ENCODE results near the gene TNNI2. TPM values are rescaled to one million over a fixed set of nuclear protein-coding genes. Genes with fewer than 3 reads are reported as not detected.

TNNI2 gene
- total RNA-seq, 1 experiment from 2014 or later, result not detected

DNA sequence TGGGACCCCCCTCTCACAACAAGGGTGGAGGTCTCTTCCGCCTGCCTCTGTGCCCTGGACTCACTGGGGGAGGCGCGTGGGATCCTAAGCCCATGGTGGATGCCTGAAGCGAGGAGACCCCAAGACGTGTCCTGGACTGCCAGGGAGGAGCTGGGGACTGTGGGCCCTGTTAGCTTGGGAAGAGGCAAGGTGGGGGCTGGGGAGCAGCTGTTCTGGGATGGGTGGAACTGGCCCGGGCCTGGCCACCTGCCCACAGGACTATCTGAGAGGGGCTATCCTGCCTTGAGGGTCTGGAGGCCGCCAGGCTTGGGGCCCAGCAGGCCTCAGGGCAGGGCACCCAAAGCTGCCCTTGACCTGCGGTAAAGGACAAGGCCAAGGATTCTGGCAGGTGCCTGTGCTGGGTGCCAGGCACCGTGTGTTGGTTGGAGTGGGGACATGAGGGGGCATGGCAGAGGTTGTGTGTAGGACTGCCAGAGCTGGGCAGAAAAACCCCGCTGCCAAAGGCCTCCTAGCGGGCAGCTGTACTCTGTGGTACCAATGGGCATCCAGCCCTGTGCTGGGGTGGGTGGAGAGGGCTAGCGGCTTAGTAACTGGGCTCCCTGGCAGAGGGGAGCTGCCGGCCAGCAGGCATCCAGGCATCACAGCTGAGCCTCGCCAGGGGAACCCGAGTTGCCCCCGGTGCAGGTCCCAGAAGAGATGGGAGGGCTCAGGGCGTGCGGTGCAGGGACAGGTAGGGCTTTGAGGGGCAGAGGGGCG, 14.8 kb downstream of the TNNI2 start:
- Mint-ChIP-seq H3K36me3 (ENCODE audit: insufficient read depth in 1 of 3, low read depth in 3 of 3) (no peaks in the 10 kb centered on the region), H3K9me3 (no peaks in the 10 kb centered on the region), H3K27ac (no peak overlapping the region; a peak in 1 of 7 replicates), H3K4me3 (no peak overlapping the region), H3K4me1 (peaks cover 2 to 3% of the 10 kb centered on the region in 2 experiments; a peak in 2 of 4 replicates), H3K27me3 (ENCODE audit: low read depth) (peaks cover 10% of the 10 kb centered on the region)
- WGBS (ENCODE audit: extremely low coverage, insufficient read length, low lambda C conversion rate), result no CpG with 5 or more reads among the region's 19 CpGs
- no peak overlapping the region for H2AK5ac ChIP-seq (ENCODE audit: insufficient read length, low read length)
- no peak overlapping the region for H2BK15ac ChIP-seq (ENCODE audit: low read depth, low read length)
- no peak overlapping the region for H3K56ac ChIP-seq (ENCODE audit: insufficient read length, low read depth, low read length)
- no peak overlapping the region for H4K5ac ChIP-seq (ENCODE audit: insufficient read length, low read depth, low read length)
- H2BK120ac ChIP-seq (ENCODE audit: low read depth, low read length, poor library complexity, severe bottlenecking), result no peak overlapping the region
- no peak overlapping the region for H4K8ac ChIP-seq (replicated peaks; ENCODE audit: insufficient read length, low read depth, low read length)
- H3K9me3 ChIP-seq (ENCODE audit: control insufficient read depth, low read depth, low read length), result no peaks in the 10 kb centered on the region
- no peak overlapping the region for H4K91ac ChIP-seq (ENCODE audit: insufficient read length, low read depth, low read length)
- DNase-seq, result no peak
- no peaks in the 10 kb centered on the region for H3K79me1 ChIP-seq (ENCODE audit: insufficient read depth, low read depth, low read length, poor library complexity, severe bottlenecking)
- no peak overlapping the region for H3K18ac ChIP-seq (ENCODE audit: insufficient read length, low read depth, low read length)
- H2AFZ ChIP-seq (ENCODE audit: low read length), result no peak overlapping the region
- H3K4ac ChIP-seq (ENCODE audit: low read depth, low read length), result no peak overlapping the region
- no peak overlapping the region for H3K27ac ChIP-seq (ENCODE audit: insufficient read length, low read depth, low read length)
- no peak overlapping the region for H3T11ph ChIP-seq (ENCODE audit: low read length)
- no peak overlapping the region for H2BK5ac ChIP-seq (ENCODE audit: insufficient read length, low read length)
- no peak overlapping the region for H3K4me2 ChIP-seq (ENCODE audit: insufficient read depth, insufficient read length, low read length)
- no peaks in the 10 kb centered on the region for H3K23me2 ChIP-seq (ENCODE audit: insufficient read length, low read depth, low read length, poor library complexity, severe bottlenecking)
- no peaks in the 10 kb centered on the region for H3K4me1 ChIP-seq (ENCODE audit: insufficient read depth, low read length)
- no peak overlapping the region for H2BK20ac ChIP-seq (ENCODE audit: low read depth, low read length, poor library complexity, severe bottlenecking)
- no peaks in the 10 kb centered on the region for H4K20me1 ChIP-seq (ENCODE audit: control insufficient read depth, insufficient read depth, insufficient read length)
- H2BK12ac ChIP-seq (ENCODE audit: insufficient read length, low read depth, low read length), result no peak overlapping the region
- H3K27me3 ChIP-seq (ENCODE audit: insufficient read depth, low read length), result no peaks in the 10 kb centered on the region
- TF ChIP-seq, protein P1, sequence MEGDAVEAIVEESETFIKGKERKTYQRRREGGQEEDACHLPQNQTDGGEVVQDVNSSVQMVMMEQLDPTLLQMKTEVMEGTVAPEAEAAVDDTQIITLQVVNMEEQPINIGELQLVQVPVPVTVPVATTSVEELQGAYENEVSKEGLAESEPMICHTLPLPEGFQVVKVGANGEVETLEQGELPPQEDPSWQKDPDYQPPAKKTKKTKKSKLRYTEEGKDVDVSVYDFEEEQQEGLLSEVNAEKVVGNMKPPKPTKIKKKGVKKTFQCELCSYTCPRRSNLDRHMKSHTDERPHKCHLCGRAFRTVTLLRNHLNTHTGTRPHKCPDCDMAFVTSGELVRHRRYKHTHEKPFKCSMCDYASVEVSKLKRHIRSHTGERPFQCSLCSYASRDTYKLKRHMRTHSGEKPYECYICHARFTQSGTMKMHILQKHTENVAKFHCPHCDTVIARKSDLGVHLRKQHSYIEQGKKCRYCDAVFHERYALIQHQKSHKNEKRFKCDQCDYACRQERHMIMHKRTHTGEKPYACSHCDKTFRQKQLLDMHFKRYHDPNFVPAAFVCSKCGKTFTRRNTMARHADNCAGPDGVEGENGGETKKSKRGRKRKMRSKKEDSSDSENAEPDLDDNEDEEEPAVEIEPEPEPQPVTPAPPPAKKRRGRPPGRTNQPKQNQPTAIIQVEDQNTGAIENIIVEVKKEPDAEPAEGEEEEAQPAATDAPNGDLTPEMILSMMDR (conservative IDR thresholded peaks at IDR 0.05), result no peak
- no peaks in the 10 kb centered on the region for H3K79me2 ChIP-seq (ENCODE audit: insufficient read depth, low read length)
- no peak overlapping the region for H3K23ac ChIP-seq (ENCODE audit: insufficient read length, low read depth, low read length)
- no peak overlapping the region for H3K9ac ChIP-seq (ENCODE audit: extremely low read depth, insufficient read length, low read length)
- H3K14ac ChIP-seq (ENCODE audit: insufficient read depth, low read length), result no peak overlapping the region; the same call in 1 of the 2 replicates

All from H9 (cell line).